HEK293 (cell line): Measurements from ENCODE around the gene FSTL4.

Experiments used
- CTCF ChIA-PET: fragments of 350-600 bp; formaldehyde crosslinking; extraction: SDS; loops from one replicate; lab custom pipeline; 2021; ENCODE audit warnings: antibody characterized with exemption; lab: Yijun Ruan, JAX
- POLR2A ChIA-PET: fragments of 300-600 bp; formaldehyde crosslinking; extraction: SDS; loops from one replicate; lab custom pipeline; 2020; ENCODE audit warnings: antibody characterized with exemption, inconsistent platforms; lab: Yijun Ruan, JAX
- H3K27ac ChIP-seq: fragments of 200-500 bp; sonication (Bioruptor generic); 2 replicates; pipeline ENCODE4 v1.5.1; 2014; ENCODE audit warnings: low read depth, low read length, control low read depth, inconsistent platforms; ENCODE audit errors: extremely low read depth
- H3K36me3 ChIP-seq, 2 experiments: fragments of 200-500 bp in 1 of 2; sonication (Bioruptor generic) in 1 of 2; 1 replicate in 1 of 2; 2 replicates in 1 of 2; pipeline ENCODE4 v1.5.1; 2014 to 2017; ENCODE audit warnings: inconsistent platforms in 2 of 2, low read length in 2 of 2; ENCODE audit not compliant: control insufficient read depth in 2 of 2, insufficient read depth in 1 of 2
- H3K4me1 ChIP-seq: fragments of 200-500 bp; sonication (Bioruptor generic); 2 replicates; pipeline ENCODE4 v1.5.1; 2014; ENCODE audit warnings: mild to moderate bottlenecking, low read length, inconsistent platforms; ENCODE audit not compliant: control insufficient read depth, insufficient read depth
- H3K4me3 ChIP-seq: 2 replicates; pipeline ENCODE4 v1.5.1; 2011; ENCODE audit warnings: low read depth, mild to moderate bottlenecking, control low read depth, low read length, moderate library complexity
- H3K9me3 ChIP-seq: fragments of 200-500 bp; sonication (Bioruptor generic); 2 replicates; pipeline ENCODE4 v1.5.1; 2014; ENCODE audit warnings: low read depth, low read length, inconsistent platforms; ENCODE audit not compliant: control insufficient read depth, insufficient read depth
- BCL11A ChIP-seq: fragments of 450-650 bp; formaldehyde crosslinking; IDR thresholded peaks from 2 replicates; pipeline ENCODE4 v1.5.1; 2016; ENCODE audit warnings: low read depth, missing biosample characterization, missing genetic modification characterization
- ELK4 ChIP-seq: IDR thresholded peaks from 2 replicates; pipeline ENCODE4 v1.6.1; 2011; ENCODE audit warnings: mild to moderate bottlenecking, low read depth, low read length, borderline replicate concordance
- PRDM6 ChIP-seq: fragments of 450-650 bp; formaldehyde crosslinking; IDR thresholded peaks from 2 replicates; pipeline ENCODE4 v1.5.1; 2017; ENCODE audit warnings: missing biosample characterization, missing genetic modification characterization
- RBAK ChIP-seq: fragments of 450-650 bp; formaldehyde crosslinking; IDR thresholded peaks from 2 replicates; pipeline ENCODE4 v1.5.1; 2016; ENCODE audit warnings: missing biosample characterization, missing genetic modification characterization
- SCRT1 ChIP-seq: fragments of 450-650 bp; formaldehyde crosslinking; IDR thresholded peaks from 2 replicates; pipeline ENCODE4 v1.5.1; 2016; ENCODE audit warnings: missing biosample characterization, missing genetic modification characterization, borderline replicate concordance
- WT1 ChIP-seq: fragments of 450-650 bp; formaldehyde crosslinking; IDR thresholded peaks from 2 replicates; pipeline ENCODE4 v1.5.1; 2016; ENCODE audit warnings: missing biosample characterization, missing genetic modification characterization
- ZBTB11 ChIP-seq: fragments of 450-650 bp; formaldehyde crosslinking; conservative IDR thresholded peaks from 2 replicates; pipeline ENCODE4 v1.5.1; 2016; ENCODE audit warnings: low read depth, missing biosample characterization, missing genetic modification characterization
- ZBTB26 ChIP-seq: fragments of 450-650 bp; formaldehyde crosslinking; optimal IDR thresholded peaks from 2 replicates; pipeline ENCODE3; 2016; ENCODE audit warnings: missing biosample characterization, mild to moderate bottlenecking, missing genetic modification characterization
- ZBTB8A ChIP-seq: fragments of 450-650 bp; formaldehyde crosslinking; IDR thresholded peaks from 2 replicates; pipeline ENCODE4 v1.5.1; 2016; ENCODE audit warnings: missing biosample characterization, missing genetic modification characterization
- ZNF112 ChIP-seq: fragments of 450-650 bp; formaldehyde crosslinking; IDR thresholded peaks from 2 replicates; pipeline ENCODE4 v1.5.0; 2017; ENCODE audit warnings: missing biosample characterization, missing genetic modification characterization
- ZNF140 ChIP-seq: fragments of 450-650 bp; formaldehyde crosslinking; IDR thresholded peaks from 2 replicates; pipeline ENCODE4 v1.5.1; 2016; ENCODE audit warnings: missing biosample characterization, missing genetic modification characterization
- ZNF146 ChIP-seq: fragments of 450-650 bp; formaldehyde crosslinking; IDR thresholded peaks from 2 replicates; pipeline ENCODE4 v1.5.1; 2016; ENCODE audit warnings: missing biosample characterization, missing genetic modification characterization
- ZNF16 ChIP-seq: fragments of 450-650 bp; formaldehyde crosslinking; IDR thresholded peaks from 2 replicates; pipeline ENCODE4 v1.5.1; 2016; ENCODE audit warnings: low read depth, missing biosample characterization, missing genetic modification characterization
- ZNF175 ChIP-seq: fragments of 450-650 bp; formaldehyde crosslinking; IDR thresholded peaks from 2 replicates; pipeline ENCODE4 v1.5.1; 2016; ENCODE audit warnings: missing biosample characterization, missing genetic modification characterization
- ZNF202 ChIP-seq: fragments of 450-650 bp; formaldehyde crosslinking; IDR thresholded peaks from 2 replicates; pipeline ENCODE4 v1.5.1; 2016; ENCODE audit warnings: missing biosample characterization, missing genetic modification characterization, borderline replicate concordance
- ZNF426 ChIP-seq: fragments of 450-650 bp; formaldehyde crosslinking; IDR thresholded peaks from 2 replicates; pipeline ENCODE4 v1.5.1; 2017; ENCODE audit warnings: missing biosample characterization, missing genetic modification characterization, mild to moderate bottlenecking, inconsistent platforms, moderate library complexity
- ZNF473 ChIP-seq: fragments of 450-650 bp; formaldehyde crosslinking; IDR thresholded peaks from 2 replicates; pipeline ENCODE4 v1.5.1; 2017; ENCODE audit warnings: missing biosample characterization, missing genetic modification characterization
- ZNF776 ChIP-seq: fragments of 450-650 bp; formaldehyde crosslinking; IDR thresholded peaks from 2 replicates; pipeline ENCODE4 v1.5.0; 2017; ENCODE audit warnings: missing biosample characterization, missing genetic modification characterization, borderline replicate concordance
- ZXDB ChIP-seq: fragments of 450-650 bp; formaldehyde crosslinking; IDR thresholded peaks from 2 replicates; pipeline ENCODE4 v1.5.1; 2016; ENCODE audit warnings: missing biosample characterization, missing genetic modification characterization
- TF ChIP-seq, protein P1 (sequence below): fragments of 450-650 bp; formaldehyde crosslinking; IDR thresholded peaks from 2 replicates; pipeline ENCODE4 v1.5.1; 2016; ENCODE audit warnings: missing biosample characterization, missing genetic modification characterization, low read depth

The FSTL4 gene

DNA sequence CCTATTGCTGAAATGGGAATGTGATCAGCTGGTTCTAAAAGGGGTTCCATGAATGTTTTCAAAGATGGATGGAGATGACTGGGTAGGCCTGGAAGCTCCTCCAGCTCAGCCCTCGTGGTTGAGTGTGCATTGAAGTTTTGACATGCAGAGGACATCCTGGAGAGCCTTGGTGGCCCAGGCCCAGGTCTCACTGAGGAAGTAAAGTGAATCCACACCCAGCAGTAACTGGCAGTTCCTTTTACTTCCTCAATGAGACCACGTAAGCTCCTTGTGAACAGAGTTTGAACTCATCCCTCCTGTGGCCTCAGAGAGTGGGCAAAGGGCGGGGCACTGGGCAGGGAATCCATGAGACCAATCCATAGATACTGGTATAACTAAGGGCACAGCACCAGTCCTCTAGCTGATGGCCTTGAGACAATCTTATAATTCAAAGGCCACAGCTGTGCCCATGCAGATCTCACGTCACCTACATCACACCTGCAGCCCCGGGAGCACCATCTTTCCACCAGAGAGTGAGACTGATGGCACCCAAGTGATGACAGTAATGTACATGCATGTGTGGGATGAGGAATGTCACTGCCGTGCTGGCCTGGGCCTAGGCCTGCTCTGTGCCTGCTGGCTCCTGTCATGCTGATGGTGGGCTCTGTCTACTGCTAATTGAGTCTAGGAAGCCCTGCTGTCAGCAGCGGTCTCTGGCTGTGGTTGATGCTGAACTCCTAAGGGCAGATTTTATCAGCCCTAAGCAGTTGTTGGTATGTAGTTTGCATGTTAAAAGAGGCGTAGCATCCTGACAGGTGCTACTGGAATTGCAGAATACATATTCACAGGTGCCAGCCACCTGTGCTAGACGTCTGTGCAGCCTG, 257.8 kb downstream of the FSTL4 start:
- Histone ChIP-seq H3K36me3 (no peaks in the 10 kb centered on the region), H3K9me3 (no peaks in the 10 kb centered on the region), H3K27ac (no peak overlapping the region), H3K4me1 (no peaks in the 10 kb centered on the region), H3K4me3 (no peak overlapping the region)
- POLR2A ChIA-PET: no interaction called here
- TF ChIP-seq ZNF16 (tag by site-specific recombination): no peak
- no peak for TF ChIP-seq ZNF175 (tag by site-specific recombination)
- no peak for TF ChIP-seq ZNF473 (tag by site-specific recombination)
- TF ChIP-seq WT1 (tag by site-specific recombination): no peak
- TF ChIP-seq, protein P1, sequence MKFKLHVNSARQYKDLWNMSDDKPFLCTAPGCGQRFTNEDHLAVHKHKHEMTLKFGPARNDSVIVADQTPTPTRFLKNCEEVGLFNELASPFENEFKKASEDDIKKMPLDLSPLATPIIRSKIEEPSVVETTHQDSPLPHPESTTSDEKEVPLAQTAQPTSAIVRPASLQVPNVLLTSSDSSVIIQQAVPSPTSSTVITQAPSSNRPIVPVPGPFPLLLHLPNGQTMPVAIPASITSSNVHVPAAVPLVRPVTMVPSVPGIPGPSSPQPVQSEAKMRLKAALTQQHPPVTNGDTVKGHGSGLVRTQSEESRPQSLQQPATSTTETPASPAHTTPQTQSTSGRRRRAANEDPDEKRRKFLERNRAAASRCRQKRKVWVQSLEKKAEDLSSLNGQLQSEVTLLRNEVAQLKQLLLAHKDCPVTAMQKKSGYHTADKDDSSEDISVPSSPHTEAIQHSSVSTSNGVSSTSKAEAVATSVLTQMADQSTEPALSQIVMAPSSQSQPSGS (tag by site-specific recombination): no peak
- TF ChIP-seq ELK4: no peak
- no peak for TF ChIP-seq ZNF112 (tag by site-specific recombination)
- no peak for TF ChIP-seq ZNF140 (tag by site-specific recombination)
- TF ChIP-seq ZBTB11 (tag by site-specific recombination): no peak
- no peak for TF ChIP-seq ZNF776 (tag by site-specific recombination)
- no peak for TF ChIP-seq PRDM6 (tag by site-specific recombination)
- no peak for TF ChIP-seq ZNF202 (tag by site-specific recombination)
- TF ChIP-seq ZNF426 (tag by site-specific recombination): no peak
- TF ChIP-seq SCRT1: no peak
- TF ChIP-seq ZXDB (tag by site-specific recombination): no peak
- no peak for TF ChIP-seq RBAK (tag by site-specific recombination)
- TF ChIP-seq ZBTB8A: no peak
- no peak for TF ChIP-seq ZNF146 (tag by site-specific recombination)
- TF ChIP-seq ZBTB26: no peak
- TF ChIP-seq BCL11A (tag by site-specific recombination): no peak
- CTCF ChIA-PET: interaction anchor here (0.6 kb wide), 1 partner anchor 150 kb away, joined by 3 read pairs; no protein-coding TSS in a partner anchor
